H9 (cell line): ENCODE measurements around the gene HM13. TPM values are rescaled to one million over a fixed set of nuclear protein-coding genes. Genes with fewer than 3 reads are reported as not detected.

ENCODE experiments used
- DNase-seq: peaks from one replicate; pipeline ENCODE4 v3.0.0-alpha.2; 2017
- H2AFZ ChIP-seq: one replicate; pipeline ENCODE4 v1.6.1; 2013; ENCODE audit warnings: mild to moderate bottlenecking, low read length, control low read depth, moderate library complexity
- H2AK5ac ChIP-seq: 2 replicates; pipeline ENCODE4 v1.6.1; 2013; ENCODE audit warnings: low read length, control low read depth, mixed read lengths; ENCODE audit not compliant: insufficient read length
- H2BK120ac ChIP-seq: one replicate; pipeline ENCODE4 v1.6.1; 2013; ENCODE audit warnings: low read depth, mild to moderate bottlenecking, low read length, control low read depth, inconsistent platforms; ENCODE audit not compliant: poor library complexity, severe bottlenecking
- H2BK12ac ChIP-seq: 2 replicates; pipeline ENCODE4 v1.6.1; 2013; ENCODE audit warnings: low read length, control low read depth, mixed read lengths, low read depth; ENCODE audit not compliant: insufficient read length
- H2BK15ac ChIP-seq: 2 replicates; pipeline ENCODE4 v1.6.1; 2013; ENCODE audit warnings: low read depth, low read length, control low read depth
- H2BK20ac ChIP-seq: one replicate; pipeline ENCODE4 v1.6.1; 2013; ENCODE audit warnings: low read depth, mild to moderate bottlenecking, low read length, control low read depth, inconsistent platforms; ENCODE audit not compliant: poor library complexity, severe bottlenecking
- H2BK5ac ChIP-seq: 2 replicates; pipeline ENCODE4 v1.6.1; 2013; ENCODE audit warnings: low read length, control low read depth, mixed read lengths; ENCODE audit not compliant: insufficient read length
- H3K14ac ChIP-seq: 2 replicates; pipeline ENCODE4 v1.6.1; 2013; ENCODE audit warnings: low read length, control low read depth; ENCODE audit not compliant: insufficient read depth
- H3K18ac ChIP-seq: 2 replicates; pipeline ENCODE4 v1.6.1; 2013; ENCODE audit warnings: low read depth, mild to moderate bottlenecking, mixed read lengths, low read length, control low read depth; ENCODE audit not compliant: insufficient read length
- H3K23ac ChIP-seq: 2 replicates; pipeline ENCODE4 v1.6.1; 2013; ENCODE audit warnings: low read length, control low read depth, mixed read lengths, low read depth; ENCODE audit not compliant: insufficient read length
- H3K23me2 ChIP-seq: 2 replicates; pipeline ENCODE4 v1.6.1; 2013; ENCODE audit warnings: low read depth, mild to moderate bottlenecking, mixed read lengths, low read length, control low read depth; ENCODE audit not compliant: insufficient read length, poor library complexity, severe bottlenecking
- H3K27ac ChIP-seq: 2 replicates; pipeline ENCODE4 v1.5.1; 2013; ENCODE audit warnings: low read length, control low read depth, mixed read lengths, low read depth; ENCODE audit not compliant: insufficient read length
- H3K27me3 ChIP-seq: 2 replicates; pipeline ENCODE4 v1.6.1; 2013; ENCODE audit warnings: low read length, control low read depth, inconsistent platforms; ENCODE audit not compliant: insufficient read depth
- H3K4ac ChIP-seq: 2 replicates; pipeline ENCODE4 v1.6.1; 2013; ENCODE audit warnings: low read depth, mild to moderate bottlenecking, control low read depth, inconsistent platforms, low read length, moderate library complexity
- H3K4me1 ChIP-seq: 2 replicates; pipeline ENCODE4 v1.6.1; 2013; ENCODE audit warnings: low read length, control low read depth, inconsistent platforms; ENCODE audit not compliant: insufficient read depth
- H3K4me2 ChIP-seq: 2 replicates; pipeline ENCODE4 v1.6.1; 2013; ENCODE audit warnings: low read length, control low read depth, mixed read lengths; ENCODE audit not compliant: insufficient read length, insufficient read depth
- H3K56ac ChIP-seq: 2 replicates; pipeline ENCODE4 v1.6.1; 2013; ENCODE audit warnings: low read depth, mild to moderate bottlenecking, mixed read lengths, low read length, control low read depth; ENCODE audit not compliant: insufficient read length
- H3K79me1 ChIP-seq: 2 replicates; pipeline ENCODE4 v1.6.1; 2013; ENCODE audit warnings: low read depth, mild to moderate bottlenecking, moderate library complexity, low read length, control low read depth, inconsistent platforms; ENCODE audit not compliant: insufficient read depth, poor library complexity, severe bottlenecking
- H3K79me2 ChIP-seq: 2 replicates; pipeline ENCODE4 v1.6.1; 2013; ENCODE audit warnings: low read length, control low read depth, inconsistent platforms; ENCODE audit not compliant: insufficient read depth
- H3K9ac ChIP-seq: 2 replicates; pipeline ENCODE4 v1.6.1; 2013; ENCODE audit warnings: low read length, control low read depth, mixed read lengths; ENCODE audit not compliant: insufficient read length; ENCODE audit errors: extremely low read depth
- H3K9me3 ChIP-seq: one replicate; pipeline ENCODE4 v1.6.1; 2013; ENCODE audit warnings: low read depth, low read length, inconsistent platforms; ENCODE audit not compliant: control insufficient read depth
- H3T11ph ChIP-seq: one replicate; pipeline ENCODE4 v1.6.1; 2013; ENCODE audit warnings: mild to moderate bottlenecking, low read length, control low read depth, inconsistent platforms
- H4K20me1 ChIP-seq: one replicate; pipeline ENCODE4 v1.6.1; 2013; ENCODE audit not compliant: control insufficient read depth, insufficient read length, insufficient read depth
- H4K5ac ChIP-seq: 2 replicates; pipeline ENCODE4 v1.6.1; 2013; ENCODE audit warnings: low read depth, mild to moderate bottlenecking, mixed read lengths, low read length, control low read depth; ENCODE audit not compliant: insufficient read length
- H4K8ac ChIP-seq: replicated peaks from 2 replicates; pipeline ENCODE4 v1.6.1; 2013; ENCODE audit warnings: low read length, control low read depth, mixed read lengths, low read depth; ENCODE audit not compliant: insufficient read length
- H4K91ac ChIP-seq: 2 replicates; pipeline ENCODE4 v1.6.1; 2013; ENCODE audit warnings: low read depth, mild to moderate bottlenecking, moderate library complexity, mixed read lengths, low read length, control low read depth; ENCODE audit not compliant: insufficient read length
- H3K27ac Mint-ChIP-seq, 3 experiments: 2 replicates in 2 of 3; 3 replicates in 1 of 3; pipeline ENCODE4 v1.8.0; 2020 to 2021; ENCODE audit warnings: mixed read lengths in 3 of 3, mild to moderate bottlenecking in 1 of 3, moderate library complexity in 1 of 3
- H3K27me3 Mint-ChIP-seq: 2 replicates; pipeline ENCODE4 v1.8.0; 2021; ENCODE audit warnings: low read depth, mild to moderate bottlenecking, moderate library complexity, mixed read lengths
- H3K36me3 Mint-ChIP-seq, 3 experiments: 2 replicates in 2 of 3; 3 replicates in 1 of 3; pipeline ENCODE4 v1.8.0; 2020 to 2021; ENCODE audit warnings: low read depth in 3 of 3, mixed read lengths in 3 of 3; ENCODE audit not compliant: insufficient read depth in 1 of 3
- H3K4me1 Mint-ChIP-seq, 2 experiments: 2 replicates each; pipeline ENCODE4 v1.8.0; 2020; ENCODE audit warnings: mixed read lengths in 2 of 2
- H3K4me3 Mint-ChIP-seq, 2 experiments: 2 replicates in 1 of 2; 3 replicates in 1 of 2; pipeline ENCODE4 v1.8.0; 2020 to 2021; ENCODE audit warnings: mild to moderate bottlenecking in 2 of 2, mixed read lengths in 2 of 2, moderate library complexity in 1 of 2
- H3K9me3 Mint-ChIP-seq, 2 experiments: 2 replicates in 1 of 2; 3 replicates in 1 of 2; pipeline ENCODE4 v1.8.0; 2020; ENCODE audit warnings: mild to moderate bottlenecking in 2 of 2, mixed read lengths in 2 of 2, moderate library complexity in 1 of 2
- WGBS: extraction: QIAGEN DNeasy Blood & Tissue Kit; methylation state at CpG from one replicate; pipeline ENCODE4 v1.1.7; 2013; ENCODE audit warnings: missing lambda C conversion rate, low lambda C conversion rate, mixed read lengths; ENCODE audit not compliant: insufficient read length; ENCODE audit errors: extremely low coverage; 5-methylcytosine and 5-hydroxymethylcytosine counted together
- total RNA-seq: library from RNA; stranded (reverse); gene quantifications from 2 replicates; pipeline ENCODE4 v1.2.1, GENCODE V29; 2021
- TF ChIP-seq, protein P1 (sequence below): fragments of 200-600 bp; sonication (generic); conservative IDR thresholded peaks from 3 replicates; pipeline ENCODE4 v1.8.0; 2021; ENCODE audit warnings: antibody characterized with exemption, mild to moderate bottlenecking

The HM13 gene
- total RNA-seq, 1 experiment from 2014 or later, result 169 TPM

GRCh38 chr20:31607640-31608250 is 93.5 kb downstream of the HM13 start:
- H3K27me3 Mint-ChIP-seq, result peaks cover 2% of the 10 kb centered on the region
- H3K36me3 Mint-ChIP-seq, result peaks cover 6 to 22% (median 18%) of the 10 kb centered on the region in 3 experiments
- DNase-seq, result no peak
- no peak overlapping the region for H3K56ac ChIP-seq
- no peak overlapping the region for H2BK20ac ChIP-seq
- TF ChIP-seq, protein P1, sequence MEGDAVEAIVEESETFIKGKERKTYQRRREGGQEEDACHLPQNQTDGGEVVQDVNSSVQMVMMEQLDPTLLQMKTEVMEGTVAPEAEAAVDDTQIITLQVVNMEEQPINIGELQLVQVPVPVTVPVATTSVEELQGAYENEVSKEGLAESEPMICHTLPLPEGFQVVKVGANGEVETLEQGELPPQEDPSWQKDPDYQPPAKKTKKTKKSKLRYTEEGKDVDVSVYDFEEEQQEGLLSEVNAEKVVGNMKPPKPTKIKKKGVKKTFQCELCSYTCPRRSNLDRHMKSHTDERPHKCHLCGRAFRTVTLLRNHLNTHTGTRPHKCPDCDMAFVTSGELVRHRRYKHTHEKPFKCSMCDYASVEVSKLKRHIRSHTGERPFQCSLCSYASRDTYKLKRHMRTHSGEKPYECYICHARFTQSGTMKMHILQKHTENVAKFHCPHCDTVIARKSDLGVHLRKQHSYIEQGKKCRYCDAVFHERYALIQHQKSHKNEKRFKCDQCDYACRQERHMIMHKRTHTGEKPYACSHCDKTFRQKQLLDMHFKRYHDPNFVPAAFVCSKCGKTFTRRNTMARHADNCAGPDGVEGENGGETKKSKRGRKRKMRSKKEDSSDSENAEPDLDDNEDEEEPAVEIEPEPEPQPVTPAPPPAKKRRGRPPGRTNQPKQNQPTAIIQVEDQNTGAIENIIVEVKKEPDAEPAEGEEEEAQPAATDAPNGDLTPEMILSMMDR, result no peak
- peak overlapping the region; percentile 11; the same call in 1 of the 2 replicates for H3K14ac ChIP-seq
- peaks cover 4% of the 10 kb centered on the region; the same call in 1 of the 2 replicates for H3K79me2 ChIP-seq
- no peaks in the 10 kb centered on the region for H3K79me1 ChIP-seq
- no peak overlapping the region for H2BK120ac ChIP-seq
- no peak overlapping the region for H2AK5ac ChIP-seq
- no peak overlapping the region for H2BK5ac ChIP-seq
- peak overlapping the region; percentile 82 for H3K18ac ChIP-seq
- H3K4me1 Mint-ChIP-seq, result peaks cover 36 to 50% of the 10 kb centered on the region in 2 experiments
- no CpG with 5 or more reads among the region's 9 CpGs for WGBS
- H3K23ac ChIP-seq, result no peak overlapping the region
- H3K4ac ChIP-seq, result no peak overlapping the region; the same call in 1 of the 2 replicates
- no peak overlapping the region for H2AFZ ChIP-seq
- no peak overlapping the region for H3T11ph ChIP-seq
- H2BK12ac ChIP-seq, result no peak overlapping the region
- H3K27me3 ChIP-seq, result no peaks in the 10 kb centered on the region
- no peak overlapping the region for H4K8ac ChIP-seq
- peaks cover 17% of the 10 kb centered on the region for H3K23me2 ChIP-seq
- H4K5ac ChIP-seq, result no peak overlapping the region
- no peak overlapping the region for H3K9ac ChIP-seq
- H3K4me3 Mint-ChIP-seq, result peak overlapping the region; percentile 93 to 97
- peaks cover 3% of the 10 kb centered on the region in 2 experiments; a peak in 3 of 5 replicates for H3K9me3 Mint-ChIP-seq
- H2BK15ac ChIP-seq, result no peak overlapping the region
- H3K27ac Mint-ChIP-seq, result peak overlapping the region; percentile 97 to 100 (median 98)
- no peak overlapping the region for H4K91ac ChIP-seq
- peak overlapping the region; percentile 57 for H3K4me2 ChIP-seq
- peaks cover 5% of the 10 kb centered on the region; the same call in 1 of the 2 replicates for H3K4me1 ChIP-seq
- no peak overlapping the region for H3K27ac ChIP-seq
- H4K20me1 ChIP-seq, result no peaks in the 10 kb centered on the region
- no peaks in the 10 kb centered on the region for H3K9me3 ChIP-seq
